Endodermal cell (in vitro differentiated cells): ENCODE measurements around the gene CALML5. TPM values are rescaled to one million over a fixed set of nuclear protein-coding genes. Genes with fewer than 3 reads are reported as not detected.
A peak's percentile ranks its signal among the peaks of the same experiment; 100 is the strongest.

Experiments
- DNase-seq: peaks from one replicate; pipeline ENCODE4 v3.0.0-alpha.2; 2017
- H3K27ac ChIP-seq: 2 replicates; pipeline ENCODE4 v1.5.1; 2013; ENCODE audit warnings: mild to moderate bottlenecking, low read depth, low read length, moderate library complexity
- H3K27me3 ChIP-seq: 2 replicates; pipeline ENCODE4 v1.6.1; 2013; ENCODE audit warnings: mild to moderate bottlenecking, low read length, moderate library complexity; ENCODE audit not compliant: insufficient read depth, control insufficient read depth, poor library complexity, severe bottlenecking
- H3K36me3 ChIP-seq: 2 replicates; pipeline ENCODE4 v1.7.0; 2013; ENCODE audit warnings: mild to moderate bottlenecking, low read length, moderate library complexity; ENCODE audit not compliant: control insufficient read depth, insufficient read depth
- H3K4me1 ChIP-seq: one replicate; pipeline ENCODE4 v1.7.0; 2013; ENCODE audit warnings: low read length; ENCODE audit not compliant: control insufficient read depth, insufficient read depth
- H3K4me3 ChIP-seq: 2 replicates; pipeline ENCODE4 v1.5.1; 2013; ENCODE audit warnings: mild to moderate bottlenecking, low read length, moderate library complexity
- H3K9ac ChIP-seq: 2 replicates; pipeline ENCODE4 v1.6.1; 2013; ENCODE audit warnings: mild to moderate bottlenecking, low read length, moderate library complexity; ENCODE audit not compliant: poor library complexity, severe bottlenecking; ENCODE audit errors: extremely low read depth
- H3K9me3 ChIP-seq: 2 replicates; pipeline ENCODE4 v1.6.1; 2013; ENCODE audit warnings: mild to moderate bottlenecking, low read length, moderate library complexity; ENCODE audit not compliant: control insufficient read depth
- H3K27ac Mint-ChIP-seq: 2 replicates; pipeline ENCODE4 v1.8.0; 2020; ENCODE audit warnings: mixed read lengths
- H3K27me3 Mint-ChIP-seq: 2 replicates; pipeline ENCODE4 v1.8.0; 2021; ENCODE audit warnings: mild to moderate bottlenecking, mixed read lengths; ENCODE audit not compliant: insufficient read depth
- H3K36me3 Mint-ChIP-seq: 2 replicates; pipeline ENCODE4 v1.8.0; 2020; ENCODE audit warnings: low read depth, mixed read lengths
- H3K4me1 Mint-ChIP-seq: 2 replicates; pipeline ENCODE4 v1.8.0; 2020; ENCODE audit warnings: mixed read lengths
- H3K4me3 Mint-ChIP-seq: 2 replicates; pipeline ENCODE4 v1.8.0; 2020; ENCODE audit warnings: mild to moderate bottlenecking, moderate library complexity, mixed read lengths
- H3K9me3 Mint-ChIP-seq: 2 replicates; pipeline ENCODE4 v1.8.0; 2020; ENCODE audit warnings: mild to moderate bottlenecking, mixed read lengths
- WGBS, 2 experiments: methylation state at CpG; one replicate each; pipeline versions ENCODE4 v1.1.5 to v1.1.7; 2013; ENCODE audit warnings: missing lambda C conversion rate in 2 of 2, mixed read lengths in 1 of 2; ENCODE audit not compliant: insufficient coverage in 1 of 2, insufficient read length in 1 of 2; 5-methylcytosine and 5-hydroxymethylcytosine counted together
- total RNA-seq, 2 donors: library from RNA; stranded (reverse); fragmentation: NEBNext Ultra II Directional in 1 of 2; extraction: Animal tissue kit (Norgen Biotek cat#: 25700) in 1 of 2; gene quantifications; 2 replicates in 1 of 2; 3 replicates in 1 of 2; pipeline ENCODE4 v1.2.1, GENCODE V29; 2021
- TF ChIP-seq, protein P1 (sequence below): fragments of 200-600 bp; sonication (generic); conservative IDR thresholded peaks from 2 replicates; pipeline ENCODE4 v1.5.0; 2021; ENCODE audit warnings: antibody characterized with exemption, mild to moderate bottlenecking

CALML5 gene
- total RNA-seq, 2 donors from 2014 or later, result not detected

DNA sequence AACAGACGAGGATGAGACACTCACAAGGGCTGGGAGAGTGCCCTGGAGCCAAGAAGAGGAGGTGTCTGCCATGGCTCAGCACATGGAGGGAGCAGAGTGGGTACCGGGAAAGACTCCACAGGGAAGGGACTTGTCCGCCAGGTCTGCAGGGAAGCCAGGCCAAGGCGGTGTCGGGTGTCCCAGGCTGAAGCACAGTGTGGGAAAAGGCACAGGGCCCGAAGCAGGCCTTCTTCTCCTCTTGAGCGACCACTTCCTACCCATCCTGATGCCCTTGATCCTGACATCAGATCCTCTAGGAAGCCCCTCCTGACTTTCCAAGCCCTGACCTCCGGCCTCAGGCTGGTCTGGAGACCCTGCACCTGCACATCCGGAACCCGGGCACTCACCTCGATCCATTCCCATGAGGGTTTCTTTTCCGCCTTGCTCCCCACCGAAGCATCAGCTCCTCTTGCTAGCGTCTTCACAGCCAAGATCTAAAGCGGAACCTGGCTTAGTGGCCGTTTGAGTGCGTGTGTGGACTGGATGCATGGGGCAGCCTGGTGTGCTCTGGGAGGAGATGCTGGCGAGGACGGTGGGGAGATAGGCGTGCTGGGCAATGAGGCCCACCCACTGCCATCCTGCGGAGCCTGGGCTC, 33.8 kb upstream of the CALML5 start:
- 92 to 94% methylated on average over 16 to 21 of the region's 21 CpGs for WGBS, 2 experiments
- peak; percentile 45 for DNase-seq
- TF ChIP-seq, protein P1, sequence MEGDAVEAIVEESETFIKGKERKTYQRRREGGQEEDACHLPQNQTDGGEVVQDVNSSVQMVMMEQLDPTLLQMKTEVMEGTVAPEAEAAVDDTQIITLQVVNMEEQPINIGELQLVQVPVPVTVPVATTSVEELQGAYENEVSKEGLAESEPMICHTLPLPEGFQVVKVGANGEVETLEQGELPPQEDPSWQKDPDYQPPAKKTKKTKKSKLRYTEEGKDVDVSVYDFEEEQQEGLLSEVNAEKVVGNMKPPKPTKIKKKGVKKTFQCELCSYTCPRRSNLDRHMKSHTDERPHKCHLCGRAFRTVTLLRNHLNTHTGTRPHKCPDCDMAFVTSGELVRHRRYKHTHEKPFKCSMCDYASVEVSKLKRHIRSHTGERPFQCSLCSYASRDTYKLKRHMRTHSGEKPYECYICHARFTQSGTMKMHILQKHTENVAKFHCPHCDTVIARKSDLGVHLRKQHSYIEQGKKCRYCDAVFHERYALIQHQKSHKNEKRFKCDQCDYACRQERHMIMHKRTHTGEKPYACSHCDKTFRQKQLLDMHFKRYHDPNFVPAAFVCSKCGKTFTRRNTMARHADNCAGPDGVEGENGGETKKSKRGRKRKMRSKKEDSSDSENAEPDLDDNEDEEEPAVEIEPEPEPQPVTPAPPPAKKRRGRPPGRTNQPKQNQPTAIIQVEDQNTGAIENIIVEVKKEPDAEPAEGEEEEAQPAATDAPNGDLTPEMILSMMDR, result no peak
- H3K27me3 ChIP-seq, result no peaks in the 10 kb centered on the region
- H3K9me3 ChIP-seq, result no peaks in the 10 kb centered on the region
- H3K9me3 Mint-ChIP-seq, result no peaks in the 10 kb centered on the region
- no peak overlapping the region for H3K9ac ChIP-seq
- H3K4me3 ChIP-seq, result no peak overlapping the region
- peaks cover 10% of the 10 kb centered on the region for H3K4me1 ChIP-seq
- no peaks in the 10 kb centered on the region for H3K36me3 ChIP-seq
- H3K4me1 Mint-ChIP-seq, result peaks cover 7% of the 10 kb centered on the region
- peaks cover 1% of the 10 kb centered on the region for H3K27me3 Mint-ChIP-seq
- H3K36me3 Mint-ChIP-seq, result no peaks in the 10 kb centered on the region
- H3K27ac Mint-ChIP-seq, result no peak overlapping the region
- H3K27ac ChIP-seq, result no peak overlapping the region
- H3K4me3 Mint-ChIP-seq, result no peak overlapping the region

DNA sequence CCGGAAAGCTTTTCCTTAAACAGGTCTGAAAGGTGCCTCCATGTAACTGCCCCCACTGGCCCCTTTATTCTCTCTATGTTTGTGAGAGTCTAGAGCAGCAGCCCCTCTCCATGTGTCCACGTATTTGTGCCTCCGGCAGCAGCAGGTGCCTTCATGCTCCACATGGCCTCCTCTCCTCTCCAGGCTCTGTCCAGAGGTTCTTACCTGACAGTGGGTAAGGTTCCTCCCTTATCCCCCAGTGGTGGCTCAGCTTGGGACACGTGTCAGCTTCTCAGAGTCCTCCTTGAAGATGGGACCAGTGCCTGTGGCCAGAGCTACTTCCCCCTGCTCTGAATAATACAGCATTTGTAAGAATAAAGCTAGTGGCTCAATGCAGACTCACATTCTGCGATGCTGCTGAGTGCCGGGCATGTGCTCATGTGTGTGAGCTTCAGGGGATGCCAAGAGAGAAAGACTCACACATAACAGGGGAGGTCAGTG, 33.3 kb upstream of the CALML5 start:
- Mint-ChIP-seq H3K27ac (no peak overlapping the region), H3K9me3 (no peaks in the 10 kb centered on the region), H3K4me1 (peaks cover 7% of the 10 kb centered on the region)

DNA sequence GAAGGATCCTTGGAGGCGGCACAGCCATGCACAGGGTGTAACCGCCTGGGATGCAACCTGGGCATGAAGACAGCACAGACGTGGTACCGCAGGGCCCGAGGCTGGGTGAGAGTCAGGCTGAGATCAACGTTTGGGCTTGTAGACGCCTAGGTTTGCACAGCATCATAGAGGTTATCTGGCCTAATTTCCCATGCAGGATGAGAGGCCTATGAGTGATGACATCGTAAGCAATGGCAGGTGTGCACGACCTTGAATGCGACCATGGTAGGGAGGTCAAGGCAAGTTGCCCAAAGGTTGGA, 32.9 kb upstream of the CALML5 start:
- Mint-ChIP-seq H3K4me1 (peaks cover 7% of the 10 kb centered on the region), H3K36me3 (no peaks in the 10 kb centered on the region), H3K9me3 (no peaks in the 10 kb centered on the region), H3K27me3 (peaks cover 1% of the 10 kb centered on the region), H3K4me3 (no peak overlapping the region), H3K27ac (no peak overlapping the region)
- H3K9ac ChIP-seq, result no peak overlapping the region
- H3K27ac ChIP-seq, result no peak overlapping the region
- TF ChIP-seq, protein P1, result no peak
- H3K27me3 ChIP-seq, result no peaks in the 10 kb centered on the region
- H3K4me3 ChIP-seq, result no peak overlapping the region
- 94% methylated on average over 10 of the region's 10 CpGs for WGBS, 2 experiments
- no peak for DNase-seq
- H3K9me3 ChIP-seq, result no peaks in the 10 kb centered on the region
- no peaks in the 10 kb centered on the region for H3K36me3 ChIP-seq
- peaks cover 10% of the 10 kb centered on the region for H3K4me1 ChIP-seq

More for the DNA sequence above, 33.3 kb upstream of the CALML5 start:
- Histone ChIP-seq H3K4me1 (peaks cover 10% of the 10 kb centered on the region), H3K9me3 (no peaks in the 10 kb centered on the region), H3K27me3 (no peaks in the 10 kb centered on the region), H3K36me3 (no peaks in the 10 kb centered on the region), H3K27ac (no peak overlapping the region), H3K9ac (no peak overlapping the region), H3K4me3 (no peak overlapping the region)
- peaks cover 1% of the 10 kb centered on the region for H3K27me3 Mint-ChIP-seq
- H3K4me3 Mint-ChIP-seq, result no peak overlapping the region
- 88 to 94% methylated on average over 5 to 6 of the region's 6 CpGs for WGBS, 2 experiments
- no peaks in the 10 kb centered on the region for H3K36me3 Mint-ChIP-seq
- DNase-seq, result peak; percentile 28
- TF ChIP-seq, protein P1, result no peak
